Measurements from ENCODE around the gene SH3RF3.

Gene SH3RF3

GRCh38 chr2:109367683-109368082 is 238.7 kb downstream of the SH3RF3 start:
- DNase-seq, result no peak

- DNase-seq, result no peak
These were observed 239.8 kb downstream of the SH3RF3 start for GRCh38 chr2:109368798-109369197.

DNA sequence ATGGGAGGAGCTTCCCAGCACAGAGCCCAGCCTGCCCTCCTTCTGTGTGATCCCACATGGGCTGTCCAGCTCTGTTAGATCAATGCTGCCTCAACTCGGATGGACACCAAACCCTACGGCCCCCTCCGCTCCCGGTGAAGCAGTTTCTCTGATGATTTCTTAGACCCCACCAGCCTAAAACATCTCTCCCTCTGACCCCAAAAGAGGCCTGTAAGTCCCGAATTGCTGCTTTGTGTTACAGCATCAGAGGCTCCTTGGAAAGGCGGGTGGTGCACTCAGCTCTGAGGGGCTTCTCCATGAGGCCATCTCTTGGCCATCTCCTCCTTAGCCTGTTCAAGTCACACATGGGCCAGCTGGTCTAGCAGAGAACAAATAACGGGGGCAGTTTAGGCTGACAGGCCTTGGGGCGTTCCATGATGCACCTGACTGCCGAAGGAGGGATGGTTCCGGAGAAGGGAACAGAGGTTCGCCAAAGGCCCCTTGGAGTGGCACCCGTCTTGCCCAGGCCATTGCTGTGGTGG is 240.7 kb downstream of the SH3RF3 start:
- no peak for DNase-seq

GRCh38 chr2:109370399-109371035 is 241.5 kb downstream of the SH3RF3 start:
- no peak for DNase-seq

DNA sequence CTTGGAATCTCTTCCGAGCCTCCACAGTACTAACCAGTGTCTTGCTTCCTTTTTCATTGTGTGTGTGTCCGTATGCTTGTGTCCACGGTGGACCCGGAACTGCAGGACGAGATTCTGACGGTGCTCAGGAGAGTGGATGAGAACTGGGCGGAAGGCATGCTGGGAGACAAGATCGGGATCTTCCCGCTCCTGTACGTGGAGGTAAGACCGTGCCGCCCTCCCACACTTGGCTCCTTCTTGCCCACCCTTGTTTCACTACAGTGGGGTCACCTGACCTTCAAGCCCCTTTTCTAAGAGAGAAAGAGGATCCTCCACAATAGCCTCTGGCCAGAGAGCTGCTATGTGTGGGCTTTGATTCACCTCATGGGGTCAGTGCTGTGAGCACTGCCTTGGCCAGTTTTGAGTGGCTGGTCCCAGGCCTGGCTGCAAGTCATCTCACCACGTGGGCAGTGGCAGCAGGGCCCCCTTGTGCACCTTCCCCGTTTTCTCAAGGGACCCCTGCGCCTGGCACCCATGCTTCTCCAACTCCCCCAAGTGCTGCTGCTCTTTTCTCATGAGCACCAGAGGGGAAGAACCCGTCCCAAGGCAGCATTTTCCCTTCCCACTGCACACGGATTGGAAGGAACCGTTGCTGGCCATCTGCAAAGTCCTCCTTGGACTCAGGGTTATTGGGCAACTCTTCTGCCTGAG is 242.6 kb downstream of the SH3RF3 start:
- no peak for DNase-seq

DNA sequence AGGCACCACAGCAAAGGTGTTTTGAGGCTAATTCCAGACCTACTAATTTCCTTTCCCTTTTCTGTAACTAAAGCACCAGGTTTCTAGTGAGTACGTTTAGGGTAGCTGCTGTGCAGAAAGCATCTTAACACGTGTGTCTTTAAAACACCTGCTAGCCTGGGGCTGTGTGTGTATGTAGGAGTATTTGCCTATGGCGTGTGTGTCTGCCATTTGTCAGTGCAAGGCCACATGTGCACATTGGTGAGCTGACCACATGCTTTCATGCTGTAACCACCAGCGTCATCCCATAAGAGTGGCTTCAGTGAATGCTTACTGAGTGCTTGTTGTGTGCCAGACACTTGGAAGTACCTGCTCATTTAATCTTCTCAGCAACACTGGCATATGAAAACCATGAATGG is 243.2 kb downstream of the SH3RF3 start:
- DNase-seq, result no peak

DNA sequence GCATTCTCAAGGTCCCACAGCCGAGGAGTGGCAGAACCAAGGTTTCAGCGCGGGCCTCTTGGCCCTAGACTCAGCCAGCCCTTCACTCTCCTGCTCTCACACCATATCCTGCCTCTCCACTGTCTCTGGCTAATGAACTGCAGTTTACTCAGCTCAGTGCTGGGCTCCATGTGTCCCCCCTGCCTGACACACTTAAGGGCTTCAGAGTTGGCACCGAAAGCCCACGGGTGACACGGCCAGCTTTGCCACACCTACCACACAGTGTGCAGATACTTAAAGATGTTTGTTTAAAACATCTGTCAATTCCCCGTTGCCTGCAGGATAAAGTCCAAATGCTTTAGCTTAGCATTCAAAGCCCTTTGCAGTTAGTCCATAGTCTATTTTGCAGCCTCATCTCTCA is 243.6 kb downstream of the SH3RF3 start:
- DNase-seq, result no peak

DNA sequence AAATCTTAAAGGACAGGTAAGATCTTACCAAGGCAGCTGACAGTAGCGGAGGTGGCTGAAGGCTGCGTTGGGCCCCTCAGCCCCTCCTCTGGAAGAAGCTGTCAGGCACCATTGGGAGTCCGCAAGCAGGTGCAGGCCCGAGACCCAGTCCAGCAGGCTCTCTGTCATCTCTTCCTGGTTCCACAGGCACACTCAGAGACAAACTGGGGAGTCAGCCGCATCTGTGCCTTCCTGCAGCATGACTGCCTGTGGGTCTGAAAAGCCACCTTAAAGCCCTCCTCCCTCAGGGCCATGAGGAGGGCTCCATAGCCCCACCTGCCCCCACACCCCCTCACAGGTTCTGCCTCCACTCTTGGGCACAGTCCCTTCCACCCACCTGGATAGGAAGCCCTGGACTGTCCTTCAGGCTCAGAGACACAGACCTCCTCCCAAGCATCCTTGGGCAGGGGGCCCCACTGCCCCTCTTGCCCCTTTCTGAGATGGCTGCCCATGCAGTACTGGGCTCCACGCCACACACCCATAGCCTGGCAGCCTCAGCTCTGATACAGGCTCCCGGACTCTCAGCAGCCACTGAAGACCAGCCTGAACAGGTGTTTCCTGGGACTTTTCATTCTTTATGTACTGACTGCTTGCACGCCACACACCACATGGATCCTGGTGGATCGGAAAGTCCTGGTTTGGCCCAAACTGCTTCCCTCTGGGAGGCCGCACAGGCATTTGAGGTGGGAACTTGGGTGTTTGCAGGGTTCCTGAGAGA is 245.0 kb downstream of the SH3RF3 start:
- DNase-seq, result no peak

- DNase-seq, result no peak
These were observed 245.6 kb downstream of the SH3RF3 start for GRCh38 chr2:109374548-109375130.

DNA sequence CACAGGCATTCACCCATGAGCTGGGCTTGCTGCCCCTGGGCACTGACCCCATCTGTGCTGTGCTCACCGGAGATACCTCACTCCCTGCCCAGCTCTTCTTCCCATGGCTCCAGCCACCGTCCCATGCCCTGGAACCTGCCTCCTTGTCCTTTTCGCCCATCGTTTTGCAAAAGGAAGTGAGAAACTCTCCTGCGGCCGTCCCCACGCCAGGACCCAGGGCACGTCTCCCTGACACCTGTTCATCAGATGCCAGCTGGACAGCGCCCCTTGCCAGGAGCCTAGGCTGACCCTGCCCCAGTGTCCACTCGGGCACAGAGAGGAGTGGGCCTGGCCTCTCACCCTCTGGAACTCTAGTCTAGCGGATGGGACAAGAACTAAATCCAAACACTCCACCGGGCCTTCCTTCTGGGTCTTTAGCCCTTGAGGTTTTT is 246.1 kb downstream of the SH3RF3 start:
- DNase-seq, result no peak

- DNase-seq, result no peak
These were observed 246.7 kb downstream of the SH3RF3 start for GRCh38 chr2:109375656-109376055.

- DNase-seq, result no peak
These were observed 247.1 kb downstream of the SH3RF3 start for GRCh38 chr2:109376115-109376514.

- DNase-seq, result no peak
These were observed 247.9 kb downstream of the SH3RF3 start for GRCh38 chr2:109376796-109377495.

DNA sequence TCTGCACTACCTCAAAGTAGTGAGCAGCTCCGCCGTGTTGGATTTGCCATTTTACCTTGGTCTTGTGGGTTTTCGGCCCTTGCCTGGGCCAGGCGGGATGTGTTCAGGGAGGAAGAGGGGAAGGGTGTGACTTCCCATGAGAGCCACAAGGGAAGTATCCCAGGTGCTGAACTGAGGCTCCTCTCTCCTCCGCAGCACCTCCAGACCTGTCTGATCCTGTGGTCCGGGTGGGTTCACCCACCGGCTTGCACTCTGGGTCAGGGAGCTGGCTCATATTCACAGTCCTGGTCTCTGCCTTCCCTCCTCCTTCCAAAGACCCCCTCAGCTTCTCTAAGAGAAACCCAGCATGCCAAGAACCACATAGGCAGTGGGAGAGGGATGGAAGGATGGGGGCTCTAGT is 249.0 kb downstream of the SH3RF3 start:
- no peak for DNase-seq

DNA sequence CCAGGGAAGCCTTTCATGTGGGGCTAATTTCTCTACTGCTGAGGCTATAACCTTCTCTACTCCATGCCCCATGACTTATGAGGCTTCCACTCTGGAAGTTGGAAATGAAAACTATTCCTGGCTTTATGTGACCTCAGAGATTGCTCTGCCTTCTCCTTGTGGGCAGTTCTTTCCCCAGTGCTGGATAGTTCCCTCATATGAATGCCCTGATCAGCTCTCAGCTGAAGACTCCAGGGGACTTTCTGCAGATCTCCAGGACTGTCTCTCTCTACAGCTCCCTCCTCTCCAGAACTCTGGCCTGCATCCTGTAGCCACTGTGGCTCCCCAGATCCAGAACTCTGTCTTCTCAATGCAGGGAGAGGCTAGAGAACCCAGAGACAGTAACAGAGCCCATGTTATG is 249.7 kb downstream of the SH3RF3 start:
- DNase-seq, result no peak

GRCh38 chr2:109379507-109379906 is 250.5 kb downstream of the SH3RF3 start:
- no peak for DNase-seq

GRCh38 chr2:109380502-109381326 is 251.7 kb downstream of the SH3RF3 start:
- no peak for DNase-seq

- no peak for DNase-seq
These were observed 252.4 kb downstream of the SH3RF3 start for GRCh38 chr2:109381327-109381820.

GRCh38 chr2:109382226-109382895 is 253.4 kb downstream of the SH3RF3 start:
- no peak for DNase-seq

DNA sequence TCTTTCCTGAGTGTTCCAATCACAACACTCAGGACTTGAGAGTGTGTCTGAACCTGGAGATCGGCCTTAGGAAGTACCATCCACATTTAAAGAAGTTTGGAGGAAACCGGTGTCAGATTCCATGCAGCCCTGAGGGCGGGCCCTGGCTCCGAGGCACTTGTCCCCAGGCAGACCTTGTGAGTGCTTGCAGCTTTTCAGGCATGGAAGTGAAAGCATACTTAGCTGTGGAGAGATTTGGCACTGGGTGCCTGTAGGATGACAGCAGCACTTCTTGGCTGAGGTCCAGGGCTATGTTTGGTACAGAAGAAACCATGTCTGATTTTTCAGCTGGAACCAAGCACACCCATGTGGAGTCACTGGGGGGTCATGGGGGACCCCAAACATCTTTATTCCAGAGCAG is 253.9 kb downstream of the SH3RF3 start:
- no peak for DNase-seq
